NCI-H128 (cell line): ENCODE measurements around the gene SKOR1.

ENCODE experiments used
- DNase-seq: peaks from one replicate; lab custom pipeline; 2025; ENCODE audit not compliant: unreplicated experiment; lab: John Stamatoyannopoulos, UW

SKOR1 gene

DNA sequence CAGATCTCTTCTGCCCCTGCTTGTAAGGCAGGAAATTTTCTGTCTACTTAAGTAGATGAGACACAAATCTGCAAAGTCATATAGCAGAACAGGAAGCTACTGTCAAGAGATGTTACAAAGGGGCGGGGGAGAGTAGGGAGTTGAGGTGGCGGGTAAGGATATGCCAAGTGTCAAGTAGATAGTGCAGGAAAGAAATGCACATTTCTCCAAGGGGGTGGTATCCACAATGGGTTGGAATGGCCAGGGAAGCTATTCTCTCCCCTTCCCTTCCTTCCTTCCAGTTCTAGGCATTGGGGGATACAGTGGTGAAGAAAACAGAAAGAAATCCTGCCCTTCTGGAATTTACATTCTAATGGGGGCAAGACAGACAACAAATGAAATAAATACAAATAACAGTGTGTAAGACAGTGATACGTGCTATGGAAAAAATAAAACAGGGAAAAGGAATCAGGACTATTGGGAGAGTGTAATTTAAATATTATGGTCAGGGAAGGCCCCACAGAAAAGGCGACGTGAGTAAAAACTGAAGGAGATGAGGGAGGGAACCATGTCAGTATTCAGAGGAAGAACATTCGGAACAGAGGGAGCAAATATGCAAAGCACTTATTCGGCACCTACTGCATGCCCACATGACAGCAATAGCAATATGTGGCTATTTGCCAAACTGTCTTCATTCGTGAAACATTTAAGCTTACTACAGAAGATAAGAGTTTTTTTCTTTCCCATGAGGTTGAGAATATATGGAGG, 57.4 kb downstream of the SKOR1 start:
- DNase-seq, result no peak

DNA sequence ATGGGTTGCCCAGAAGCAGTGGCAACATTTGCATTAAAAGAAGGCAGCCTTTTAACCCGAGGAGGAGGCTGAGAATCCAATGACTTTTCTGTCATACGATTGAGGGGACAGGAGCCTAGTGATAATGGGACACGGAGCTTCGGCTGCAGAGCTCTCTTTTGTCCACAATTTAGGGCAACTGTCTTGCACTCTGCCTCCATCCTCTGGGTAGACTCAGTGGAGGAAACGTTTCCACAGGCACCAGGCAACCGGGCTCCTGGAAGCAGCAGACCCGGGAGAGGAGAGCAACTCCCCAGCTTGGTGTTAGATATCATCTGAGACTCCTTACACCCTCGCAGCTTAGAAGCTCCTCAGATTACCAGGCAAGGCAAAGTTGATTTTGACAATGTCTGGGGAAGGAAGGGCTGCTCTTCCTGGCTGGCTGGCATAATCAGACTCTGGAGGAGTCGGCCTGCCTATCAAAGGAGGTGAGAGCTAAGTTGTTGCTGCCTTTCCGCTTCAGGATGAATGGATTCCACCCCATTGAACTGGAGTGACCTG, 58.0 kb downstream of the SKOR1 start:
- no peak for DNase-seq

DNA sequence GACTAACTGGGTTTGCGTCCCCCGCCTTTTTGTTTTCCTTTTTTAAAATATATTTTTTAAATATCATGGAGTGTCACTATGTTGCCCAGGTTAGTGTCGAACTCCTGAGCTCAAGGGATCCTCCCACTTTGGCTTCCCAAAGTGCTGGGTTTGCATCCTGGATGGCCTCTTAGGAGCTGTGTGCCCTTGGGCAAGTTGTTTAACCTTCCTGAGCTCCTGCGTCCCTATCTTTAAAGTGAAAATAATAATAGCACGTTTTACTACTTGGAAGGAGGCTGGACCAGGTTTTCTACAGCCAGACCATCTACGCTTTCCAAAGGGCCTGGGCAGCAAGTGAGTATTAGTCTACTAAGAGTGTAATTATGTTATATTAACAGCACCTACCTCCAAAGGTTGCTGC, 58.7 kb downstream of the SKOR1 start:
- DNase-seq, result no peak
